ENCODE measurements around the gene PARP1.

Gene PARP1

GRCh38 chr1:226384040-226384439, 23.9 kb downstream of the PARP1 start:
- TF ChIP-seq CTCF (IDR thresholded peaks at IDR 0.05; ENCODE audit: extremely low read depth, missing control alignments): no peak
- no peak for DNase-seq (ENCODE audit: low spot score)

- no peak for TF ChIP-seq CTCF (IDR thresholded peaks at IDR 0.05; ENCODE audit: extremely low read depth, missing control alignments)
- no peak for DNase-seq (ENCODE audit: low spot score)
These were observed 25.9 kb downstream of the PARP1 start for GRCh38 chr1:226382030-226382429.

- TF ChIP-seq CTCF (IDR thresholded peaks at IDR 0.05; ENCODE audit: extremely low read depth, missing control alignments): no peak
- no peak for DNase-seq (ENCODE audit: low spot score)
These were observed 26.5 kb downstream of the PARP1 start for GRCh38 chr1:226381226-226381998.

GRCh38 chr1:226378071-226378470, 29.8 kb downstream of the PARP1 start:
- no peak for DNase-seq (ENCODE audit: low spot score)
- TF ChIP-seq CTCF (IDR thresholded peaks at IDR 0.05; ENCODE audit: extremely low read depth, missing control alignments): no peak

- no peak for TF ChIP-seq CTCF (IDR thresholded peaks at IDR 0.05; ENCODE audit: extremely low read depth, missing control alignments)
- DNase-seq (ENCODE audit: low spot score): no peak
These were observed 31.6 kb downstream of the PARP1 start for GRCh38 chr1:226376300-226376699.

- TF ChIP-seq CTCF (IDR thresholded peaks at IDR 0.05; ENCODE audit: extremely low read depth, missing control alignments): no peak
- DNase-seq (ENCODE audit: low spot score): no peak
These were observed 34.5 kb downstream of the PARP1 start for GRCh38 chr1:226373376-226373775.

GRCh38 chr1:226372885-226373284, 35.0 kb downstream of the PARP1 start:
- TF ChIP-seq CTCF (IDR thresholded peaks at IDR 0.05; ENCODE audit: extremely low read depth, missing control alignments): no peak
- DNase-seq (ENCODE audit: low spot score): no peak
